ENCODE results near the gene OR6X1.
"Not testable (repeated sequence)": the region's sequence is repeated elsewhere in the genome, so short reads cannot be mapped to it uniquely, and the experiment has no call there.

The OR6X1 gene

DNA sequence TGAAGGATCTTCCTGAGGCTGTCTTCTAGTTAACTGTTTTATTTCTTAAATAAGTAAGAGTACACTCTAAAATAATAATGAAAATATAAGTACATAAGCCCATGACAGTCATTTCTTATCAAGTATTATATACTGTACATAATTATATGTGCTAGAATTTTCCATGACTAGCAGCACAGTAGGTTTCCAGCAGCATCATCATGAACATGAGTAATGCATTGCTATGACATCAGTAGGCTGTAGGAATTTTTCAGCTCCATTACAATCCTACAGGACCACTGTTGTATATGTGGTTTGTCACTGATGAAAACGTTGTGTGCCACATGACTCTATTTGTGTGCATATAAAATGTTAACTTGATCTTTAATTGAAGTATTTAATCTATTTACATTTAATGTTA is 34.9 kb downstream of the OR6X1 start:
- peaks cover 0 to 27% (median 0%) of the 10 kb centered on the region in 11 experiments; a peak in 7 of 22 replicates for H4K20me1 ChIP-seq
- 0 out of 20 replicates have a peak, but pooled peaks cover 0 to 4% (median 0%) of the 10 kb centered on the region in 10 experiments for H3K4me1 ChIP-seq
- no peak for TF ChIP-seq Cebpa-rat (IDR thresholded peaks at IDR 0.05)
- H3K36me3 ChIP-seq, result peaks cover 5 to 23% (median 18%) of the 10 kb centered on the region in 11 experiments
- H3K27me3 ChIP-seq, result no peaks in the 10 kb centered on the region
- no peaks in the 10 kb centered on the region for H3K9me3 ChIP-seq (replicated peaks in 1 of 11)
- H3K9ac ChIP-seq, result no peak overlapping the region
- H3K4me2 ChIP-seq, result no peak overlapping the region
- H3K27ac ChIP-seq, result no peak overlapping the region
- H3K4me3 ChIP-seq, result no peak overlapping the region

DNA sequence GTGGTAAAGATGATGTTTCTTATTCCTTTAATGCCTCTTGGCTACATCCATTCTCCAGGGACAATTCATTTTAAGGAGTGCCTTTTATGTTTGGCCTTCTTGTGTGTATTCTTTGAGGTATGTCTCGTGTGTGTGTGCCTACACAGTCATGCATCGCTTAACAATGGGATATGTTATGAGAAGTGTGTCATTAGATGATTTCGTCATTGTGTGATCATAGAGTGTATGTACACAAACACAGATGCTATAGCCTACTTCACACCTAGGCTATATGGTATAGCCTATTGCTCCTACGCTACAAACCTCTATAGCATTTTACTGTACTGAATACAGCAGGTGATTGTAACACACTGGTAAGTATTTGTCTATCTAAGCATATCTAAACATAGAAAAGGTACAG is 35.8 kb downstream of the OR6X1 start:
- Histone ChIP-seq H3K4me1 (peaks cover 0 to 11% (median 0%) of the 10 kb centered on the region in 10 experiments; a peak in 5 of 20 replicates), H3K27ac (no peak overlapping the region), H3K9me3 (replicated peaks in 1 of 11) (no peaks in the 10 kb centered on the region), H3K4me2 (no peak overlapping the region), H3K9ac (no peak overlapping the region), H4K20me1 (peaks cover 0 to 17% (median 0%) of the 10 kb centered on the region in 11 experiments; a peak in 7 of 22 replicates), H3K36me3 (peaks cover 0 to 13% (median 8%) of the 10 kb centered on the region in 11 experiments; a peak in 17 of 22 replicates), H3K4me3 (no peak overlapping the region), H3K27me3 (no peaks in the 10 kb centered on the region)
- TF ChIP-seq Cebpa-rat (IDR thresholded peaks at IDR 0.05), result no peak

DNA sequence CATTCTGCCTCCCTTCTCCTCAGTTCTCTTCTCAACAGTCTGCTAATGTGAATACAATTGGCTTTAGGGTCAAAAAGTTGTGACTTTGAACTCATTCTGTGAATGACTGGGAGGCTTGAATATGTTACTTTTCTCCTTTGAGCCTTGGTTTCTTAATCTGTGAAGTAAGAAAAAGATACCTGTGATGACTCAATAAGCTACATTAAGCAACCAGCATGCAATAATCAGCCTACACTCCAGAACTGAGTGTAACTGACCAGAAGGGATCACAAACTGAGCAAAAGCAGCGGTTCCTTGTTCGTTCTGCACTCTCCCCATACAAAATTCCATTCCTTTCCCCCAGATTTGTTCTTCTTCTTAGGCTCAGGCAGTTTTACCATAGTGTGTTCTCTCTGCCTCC is 36.3 kb downstream of the OR6X1 start:
- peaks cover 0 to 9% (median 4%) of the 10 kb centered on the region in 11 experiments; a peak in 11 of 22 replicates for H3K36me3 ChIP-seq
- H3K27me3 ChIP-seq, result no peaks in the 10 kb centered on the region
- no peak overlapping the region for H3K27ac ChIP-seq
- peaks cover 0 to 11% (median 0%) of the 10 kb centered on the region in 10 experiments; a peak in 5 of 20 replicates for H3K4me1 ChIP-seq
- no peak overlapping the region for H3K4me3 ChIP-seq
- H3K4me2 ChIP-seq, result no peak overlapping the region
- no peak for TF ChIP-seq Cebpa-rat (IDR thresholded peaks at IDR 0.05)
- H3K9ac ChIP-seq, result no peak overlapping the region
- H4K20me1 ChIP-seq, result peaks cover 0 to 13% (median 0%) of the 10 kb centered on the region in 11 experiments; a peak in 5 of 22 replicates
- peaks cover 0 to 1% (median 0%) of the 10 kb centered on the region in 11 experiments; a peak in 1 of 22 replicates for H3K9me3 ChIP-seq (replicated peaks in 1 of 11)

DNA sequence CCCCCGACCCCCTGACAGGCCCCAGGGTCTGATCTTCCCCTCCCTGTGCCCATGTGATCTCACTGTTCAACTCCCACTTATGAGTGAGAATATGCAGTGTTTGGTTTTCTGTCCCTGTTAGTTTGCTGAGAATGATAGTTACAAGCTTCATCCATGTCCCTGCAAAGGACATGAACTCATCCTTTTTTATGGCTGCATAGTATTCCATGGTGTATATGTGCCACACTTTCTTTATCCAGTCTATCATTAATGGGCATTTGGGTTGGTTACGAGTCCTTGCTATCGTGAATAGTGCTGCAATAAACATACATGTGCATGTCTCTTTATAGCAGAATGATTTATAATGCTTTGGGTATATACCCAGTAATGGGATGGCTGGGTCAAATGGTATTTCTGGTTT is 41.7 kb downstream of the OR6X1 start:
- not testable (repeated sequence) for H4K20me1 ChIP-seq; H3K4me2 ChIP-seq; H3K27me3 ChIP-seq; H3K27ac ChIP-seq; H3K9ac ChIP-seq; H3K4me1 ChIP-seq; H3K9me3 ChIP-seq (replicated peaks in 1 of 11); H3K36me3 ChIP-seq; H3K4me3 ChIP-seq

DNA sequence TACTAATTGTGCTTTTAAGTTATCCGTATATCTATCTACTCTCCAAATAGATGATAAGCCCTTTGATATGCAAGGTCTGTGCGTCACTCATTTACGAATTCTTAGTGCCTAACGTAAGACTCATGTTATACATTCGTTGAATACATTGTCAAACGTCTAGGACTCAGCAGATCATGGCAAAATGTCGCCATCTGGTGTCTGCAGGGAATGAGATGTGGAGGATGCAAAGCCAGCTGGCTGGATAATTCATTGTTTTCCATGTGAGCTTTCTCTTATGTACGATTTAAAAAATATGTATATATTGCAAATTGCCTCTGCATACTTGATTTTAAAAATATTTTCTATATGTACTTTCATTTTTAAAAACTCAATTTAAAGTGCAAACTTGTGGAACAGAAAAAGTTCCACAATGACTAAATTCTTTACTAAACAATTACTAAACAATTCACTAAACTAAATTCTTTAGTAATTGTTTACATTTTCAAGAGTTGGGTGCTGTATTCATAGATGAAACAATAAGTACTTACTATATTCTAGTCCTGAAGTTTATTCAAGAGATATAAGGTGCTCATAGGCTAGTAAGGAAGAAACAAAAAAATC is 46.6 kb downstream of the OR6X1 start:
- H3K4me1 ChIP-seq, result peaks cover 16 to 34% (median 28%) of the 10 kb centered on the region in 10 experiments
- no peak for TF ChIP-seq Cebpa-rat (IDR thresholded peaks at IDR 0.05)
- H3K9me3 ChIP-seq (replicated peaks in 1 of 11), result peaks cover 0 to 3% (median 2%) of the 10 kb centered on the region in 11 experiments; a peak in 3 of 22 replicates
- H3K27ac ChIP-seq, result no peak overlapping the region
- peak overlapping the region; percentile 25 to 60 (median 49); a peak in 17 of 22 replicates for H3K4me2 ChIP-seq
- H3K4me3 ChIP-seq, result no peak overlapping the region
- H3K36me3 ChIP-seq, result no peaks in the 10 kb centered on the region
- no peaks in the 10 kb centered on the region for H3K27me3 ChIP-seq
- no peak overlapping the region for H3K9ac ChIP-seq
- H4K20me1 ChIP-seq, result no peaks in the 10 kb centered on the region

DNA sequence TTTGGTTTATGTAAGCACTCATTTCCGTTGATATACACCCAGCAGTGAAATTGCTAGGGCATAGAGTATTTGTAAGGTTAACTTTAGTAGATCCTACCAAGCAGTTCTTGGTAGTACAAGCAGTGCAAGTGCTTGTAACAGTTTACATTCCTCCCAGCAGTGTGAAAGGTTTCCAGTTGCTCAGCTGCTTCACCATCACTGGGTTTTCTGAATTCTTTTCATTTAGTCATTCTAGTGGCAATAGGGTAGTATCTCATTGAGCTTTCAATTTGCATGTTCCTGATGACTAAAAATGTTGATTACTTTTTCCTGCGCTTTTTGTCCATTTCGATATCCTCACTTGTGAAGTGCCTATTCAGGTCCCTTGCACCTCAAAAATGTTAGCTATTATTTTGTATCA is 47.1 kb downstream of the OR6X1 start:
- H3K36me3 ChIP-seq, result no peaks in the 10 kb centered on the region
- H3K4me2 ChIP-seq, result peak overlapping the region; percentile 25 to 60 (median 49); a peak in 21 of 22 replicates
- H3K4me1 ChIP-seq, result peaks cover 21 to 39% (median 33%) of the 10 kb centered on the region in 10 experiments
- H4K20me1 ChIP-seq, result no peaks in the 10 kb centered on the region
- H3K27ac ChIP-seq, result no peak overlapping the region
- no peak for TF ChIP-seq Cebpa-rat (IDR thresholded peaks at IDR 0.05)
- H3K9me3 ChIP-seq (replicated peaks in 1 of 11), result no peaks in the 10 kb centered on the region
- H3K9ac ChIP-seq, result no peak overlapping the region
- no peak overlapping the region for H3K4me3 ChIP-seq
- H3K27me3 ChIP-seq, result no peaks in the 10 kb centered on the region

DNA sequence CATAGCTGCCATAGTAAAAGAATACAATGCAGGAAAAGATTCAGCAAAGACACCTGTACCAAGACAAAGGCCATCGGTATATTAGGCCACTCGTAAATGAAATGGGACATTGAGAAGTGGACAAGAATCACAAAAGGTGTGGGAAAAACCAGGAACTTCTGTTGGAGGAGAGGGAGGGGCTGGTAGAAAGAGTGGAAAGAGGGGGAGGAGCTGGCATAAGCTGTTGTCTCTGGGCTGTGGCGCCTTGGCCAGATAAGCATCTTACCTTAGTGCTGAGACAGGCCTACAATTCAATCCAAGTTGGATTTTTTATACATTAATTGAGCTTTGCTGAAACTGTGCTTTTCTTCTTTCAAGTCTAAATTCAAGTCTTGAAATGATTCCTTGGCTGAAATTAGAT is 50.0 kb downstream of the OR6X1 start:
- H3K36me3 ChIP-seq, result no peaks in the 10 kb centered on the region
- no peak for TF ChIP-seq Cebpa-rat (IDR thresholded peaks at IDR 0.05)
- H3K4me2 ChIP-seq, result peak overlapping the region in 4 of 11 experiments; percentile 80 to 93 (median 90); a peak in 4 of 22 replicates
- H3K27me3 ChIP-seq, result no peaks in the 10 kb centered on the region
- peaks cover 38 to 56% (median 50%) of the 10 kb centered on the region in 10 experiments for H3K4me1 ChIP-seq
- H3K9me3 ChIP-seq (replicated peaks in 1 of 11), result peaks cover 0 to 22% (median 16%) of the 10 kb centered on the region in 11 experiments; a peak in 11 of 22 replicates
- no peak overlapping the region for H3K4me3 ChIP-seq
- no peak overlapping the region for H3K9ac ChIP-seq
- H3K27ac ChIP-seq, result no peak overlapping the region
- H4K20me1 ChIP-seq, result no peaks in the 10 kb centered on the region

Data from BLaER1 treated with 17β-estradiol and CSF1 and Interleukin-3, amounts not matched to agents 10 nM and 100 nM (cell line).